Suprapubic skin (tissue), 4 donors: ENCODE results near the gene SIPA1L3.

Source experiments
- EP300 ChIP-seq: sonication (generic); formaldehyde crosslinking; IDR thresholded peaks from one replicate; pipeline ENCODE4 v1.6.1; 2017; ENCODE audit warnings: antibody characterized with exemption
- POLR2A ChIP-seq, 2 donors: fragments of 450-650 bp; IDR thresholded peaks; one replicate each; pipeline ENCODE4 v1.6.1; 2017; ENCODE audit warnings: antibody characterized with exemption in 2 of 2, mild to moderate bottlenecking in 2 of 2, moderate library complexity in 2 of 2
- POLR2AphosphoS5 ChIP-seq, 3 donors: sonication (generic); formaldehyde crosslinking; IDR thresholded peaks; one replicate each; pipeline ENCODE4 v1.6.1; 2017; ENCODE audit warnings: antibody characterized with exemption in 3 of 3
- TF ChIP-seq, protein P1 (sequence below), 2 donors: fragments of 200-600 bp in 1 of 2; fragments of 450-650 bp in 1 of 2; sonication (generic) in 1 of 2; IDR thresholded peaks; one replicate each; pipeline ENCODE4 v1.5.1; 2016 to 2019; ENCODE audit warnings: antibody characterized with exemption in 2 of 2, mild to moderate bottlenecking in 1 of 2, moderate library complexity in 1 of 2

DNA sequence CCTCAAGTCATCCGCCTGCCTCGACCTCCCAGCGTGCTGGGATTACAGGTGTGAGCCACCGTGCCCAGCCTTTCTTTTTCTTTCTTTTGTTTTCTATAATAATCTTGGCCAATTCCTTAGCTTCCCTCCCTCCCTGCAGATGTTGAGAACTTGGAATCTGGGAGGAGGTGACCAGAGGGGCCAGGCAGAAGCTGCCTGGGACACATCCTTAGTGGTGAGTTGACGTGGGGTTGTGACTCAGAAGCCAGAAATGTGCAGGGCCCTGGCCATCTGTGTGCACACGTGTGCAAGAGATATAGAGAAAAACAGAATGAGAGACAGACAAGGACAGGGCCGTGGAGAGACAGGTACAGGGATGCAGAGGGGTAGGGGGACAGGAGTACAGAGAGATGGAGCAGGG lies 154.3 kb downstream of the SIPA1L3 start:
- TF ChIP-seq POLR2A (IDR thresholded peaks at IDR 0.05) (no peak), POLR2AphosphoS5 (IDR thresholded peaks at IDR 0.05) (no peak), EP300 (no peak)
- TF ChIP-seq, protein P1, sequence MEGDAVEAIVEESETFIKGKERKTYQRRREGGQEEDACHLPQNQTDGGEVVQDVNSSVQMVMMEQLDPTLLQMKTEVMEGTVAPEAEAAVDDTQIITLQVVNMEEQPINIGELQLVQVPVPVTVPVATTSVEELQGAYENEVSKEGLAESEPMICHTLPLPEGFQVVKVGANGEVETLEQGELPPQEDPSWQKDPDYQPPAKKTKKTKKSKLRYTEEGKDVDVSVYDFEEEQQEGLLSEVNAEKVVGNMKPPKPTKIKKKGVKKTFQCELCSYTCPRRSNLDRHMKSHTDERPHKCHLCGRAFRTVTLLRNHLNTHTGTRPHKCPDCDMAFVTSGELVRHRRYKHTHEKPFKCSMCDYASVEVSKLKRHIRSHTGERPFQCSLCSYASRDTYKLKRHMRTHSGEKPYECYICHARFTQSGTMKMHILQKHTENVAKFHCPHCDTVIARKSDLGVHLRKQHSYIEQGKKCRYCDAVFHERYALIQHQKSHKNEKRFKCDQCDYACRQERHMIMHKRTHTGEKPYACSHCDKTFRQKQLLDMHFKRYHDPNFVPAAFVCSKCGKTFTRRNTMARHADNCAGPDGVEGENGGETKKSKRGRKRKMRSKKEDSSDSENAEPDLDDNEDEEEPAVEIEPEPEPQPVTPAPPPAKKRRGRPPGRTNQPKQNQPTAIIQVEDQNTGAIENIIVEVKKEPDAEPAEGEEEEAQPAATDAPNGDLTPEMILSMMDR (IDR thresholded peaks at IDR 0.05), result no peak
